NCI-H524 (cell line): ENCODE data around the gene TOMM7.
A peak's percentile ranks its signal among the peaks of the same experiment; 100 is the strongest.

Source experiments
- DNase-seq, 2 experiments: peaks; one replicate each; lab custom pipeline; 2025; lab: John Stamatoyannopoulos, UW

The TOMM7 gene

GRCh38 chr7:22822486-22823141 is at the start of gene TOMM7:
TOMM7 (minus strand) TSS chr7:22822849; CDS start chr7:22822779, 70 bp downstream.
- DNase-seq: peak; percentile 87 to 95

- no peak for DNase-seq
These were observed 49.6 kb upstream of the TOMM7 start for GRCh38 chr7:22872096-22872807.

- no peak for DNase-seq
These were observed 49.0 kb upstream of the TOMM7 start for GRCh38 chr7:22871661-22872060.

GRCh38 chr7:22868509-22868908 is 45.9 kb upstream of the TOMM7 start:
- DNase-seq: no peak

GRCh38 chr7:22867589-22867988 is 44.9 kb upstream of the TOMM7 start:
- no peak for DNase-seq

GRCh38 chr7:22867003-22867402 is 44.4 kb upstream of the TOMM7 start:
- no peak for DNase-seq

GRCh38 chr7:22865602-22865960 is 42.9 kb upstream of the TOMM7 start:
- DNase-seq: no peak

- no peak for DNase-seq
These were observed 42.4 kb upstream of the TOMM7 start for GRCh38 chr7:22864855-22865601.

GRCh38 chr7:22864301-22864700 is 41.7 kb upstream of the TOMM7 start:
- DNase-seq: no peak

- DNase-seq: no peak
These were observed 40.7 kb upstream of the TOMM7 start for GRCh38 chr7:22863156-22863899.

GRCh38 chr7:22861576-22861975 is 38.9 kb upstream of the TOMM7 start:
- peak; percentile 23 to 88 for DNase-seq

- peak in 1 of 2 experiments; percentile 37 for DNase-seq
These were observed 38.3 kb upstream of the TOMM7 start for GRCh38 chr7:22860784-22861482.

GRCh38 chr7:22860337-22860736 is 37.7 kb upstream of the TOMM7 start:
- DNase-seq: peak; percentile 36 to 71

GRCh38 chr7:22859641-22860290 is 37.1 kb upstream of the TOMM7 start:
- DNase-seq: no peak

GRCh38 chr7:22858640-22859561 is 36.3 kb upstream of the TOMM7 start:
- no peak for DNase-seq

- no peak for DNase-seq
These were observed 35.6 kb upstream of the TOMM7 start for GRCh38 chr7:22858274-22858639.

- no peak for DNase-seq
These were observed 33.8 kb upstream of the TOMM7 start for GRCh38 chr7:22856416-22856815.

- no peak for DNase-seq
These were observed 32.4 kb upstream of the TOMM7 start for GRCh38 chr7:22855049-22855392.

- DNase-seq: peak; percentile 72 to 80
These were observed 31.8 kb upstream of the TOMM7 start for GRCh38 chr7:22854158-22855048.
